Measurements from ENCODE around the gene PLEKHA4. TPM values are rescaled to one million over a fixed set of nuclear protein-coding genes. Genes with fewer than 3 reads are reported as not detected.

The PLEKHA4 gene
- total RNA-seq, 1 donor from 2014 or later: 8.5 TPM

DNA sequence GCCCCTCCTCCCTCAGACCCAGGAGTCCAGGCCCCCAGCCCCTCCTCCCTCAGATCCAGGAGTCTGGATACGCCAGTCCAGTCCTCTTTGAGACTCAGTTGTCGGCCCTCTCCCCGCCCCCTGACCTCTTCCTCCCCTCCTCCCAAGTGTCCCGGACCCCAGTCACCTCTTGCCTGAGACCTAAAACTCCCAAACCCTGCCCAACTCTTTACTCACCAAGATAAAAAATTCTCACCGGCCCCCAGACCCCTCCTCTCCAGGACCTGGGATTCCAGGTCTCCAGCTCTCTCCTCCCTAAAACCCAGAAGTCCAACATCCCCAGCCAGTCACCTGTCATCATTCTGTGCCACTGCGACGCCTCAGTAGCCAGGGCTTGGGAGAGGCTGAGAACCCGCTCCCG is 30.7 kb downstream of the PLEKHA4 start:
- Mint-ChIP-seq H3K9me3 (ENCODE audit: low read depth) (no peaks in the 10 kb centered on the region), H3K27ac (peak overlapping the region; percentile 93), H3K4me1 (ENCODE audit: low read depth) (peaks cover 16% of the 10 kb centered on the region), H3K36me3 (ENCODE audit: insufficient read depth) (peaks cover 3% of the 10 kb centered on the region), H3K27me3 (no peaks in the 10 kb centered on the region), H3K4me3 (ENCODE audit: low read depth) (peak overlapping the region; percentile 84)
- TF ChIP-seq, protein P1, sequence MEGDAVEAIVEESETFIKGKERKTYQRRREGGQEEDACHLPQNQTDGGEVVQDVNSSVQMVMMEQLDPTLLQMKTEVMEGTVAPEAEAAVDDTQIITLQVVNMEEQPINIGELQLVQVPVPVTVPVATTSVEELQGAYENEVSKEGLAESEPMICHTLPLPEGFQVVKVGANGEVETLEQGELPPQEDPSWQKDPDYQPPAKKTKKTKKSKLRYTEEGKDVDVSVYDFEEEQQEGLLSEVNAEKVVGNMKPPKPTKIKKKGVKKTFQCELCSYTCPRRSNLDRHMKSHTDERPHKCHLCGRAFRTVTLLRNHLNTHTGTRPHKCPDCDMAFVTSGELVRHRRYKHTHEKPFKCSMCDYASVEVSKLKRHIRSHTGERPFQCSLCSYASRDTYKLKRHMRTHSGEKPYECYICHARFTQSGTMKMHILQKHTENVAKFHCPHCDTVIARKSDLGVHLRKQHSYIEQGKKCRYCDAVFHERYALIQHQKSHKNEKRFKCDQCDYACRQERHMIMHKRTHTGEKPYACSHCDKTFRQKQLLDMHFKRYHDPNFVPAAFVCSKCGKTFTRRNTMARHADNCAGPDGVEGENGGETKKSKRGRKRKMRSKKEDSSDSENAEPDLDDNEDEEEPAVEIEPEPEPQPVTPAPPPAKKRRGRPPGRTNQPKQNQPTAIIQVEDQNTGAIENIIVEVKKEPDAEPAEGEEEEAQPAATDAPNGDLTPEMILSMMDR (IDR thresholded peaks at IDR 0.05; ENCODE audit: unreplicated experiment): no peak
- DNase-seq (ENCODE audit: low spot score, unreplicated experiment): no peak

DNA sequence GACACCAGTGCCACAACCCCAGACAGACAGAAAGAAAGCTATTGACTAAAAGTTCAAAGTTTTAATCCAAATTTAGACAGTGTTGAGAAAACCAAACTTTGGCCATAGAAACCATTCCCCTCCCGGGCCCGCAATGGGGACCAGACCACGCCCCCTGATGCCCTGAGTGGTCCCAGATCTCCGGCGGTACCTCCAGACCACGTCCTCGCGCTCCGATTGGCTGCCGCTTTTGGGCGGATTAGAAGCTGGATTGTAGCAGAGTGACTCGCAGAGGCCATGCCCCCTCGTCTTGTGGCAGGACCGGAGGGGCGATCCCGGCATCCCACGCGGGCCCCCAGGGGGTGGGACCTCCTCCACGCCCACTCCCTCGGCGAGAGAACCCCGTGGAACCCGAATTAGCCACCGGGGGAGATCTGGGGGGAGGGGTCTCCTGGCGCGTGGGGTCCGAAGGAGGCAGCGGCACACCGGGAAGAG is 31.3 kb downstream of the PLEKHA4 start:
- H3K27me3 Mint-ChIP-seq: no peaks in the 10 kb centered on the region
- peak overlapping the region; percentile 84 for H3K4me3 Mint-ChIP-seq (ENCODE audit: low read depth)
- TF ChIP-seq, protein P1 (IDR thresholded peaks at IDR 0.05; ENCODE audit: unreplicated experiment): no peak
- H3K9me3 Mint-ChIP-seq (ENCODE audit: low read depth): no peaks in the 10 kb centered on the region
- H3K27ac Mint-ChIP-seq: peak overlapping the region; percentile 98
- peaks cover 7% of the 10 kb centered on the region for H3K36me3 Mint-ChIP-seq (ENCODE audit: insufficient read depth)
- peak; percentile 74 for DNase-seq (ENCODE audit: low spot score, unreplicated experiment)
- H3K4me1 Mint-ChIP-seq (ENCODE audit: low read depth): peaks cover 15% of the 10 kb centered on the region

DNA sequence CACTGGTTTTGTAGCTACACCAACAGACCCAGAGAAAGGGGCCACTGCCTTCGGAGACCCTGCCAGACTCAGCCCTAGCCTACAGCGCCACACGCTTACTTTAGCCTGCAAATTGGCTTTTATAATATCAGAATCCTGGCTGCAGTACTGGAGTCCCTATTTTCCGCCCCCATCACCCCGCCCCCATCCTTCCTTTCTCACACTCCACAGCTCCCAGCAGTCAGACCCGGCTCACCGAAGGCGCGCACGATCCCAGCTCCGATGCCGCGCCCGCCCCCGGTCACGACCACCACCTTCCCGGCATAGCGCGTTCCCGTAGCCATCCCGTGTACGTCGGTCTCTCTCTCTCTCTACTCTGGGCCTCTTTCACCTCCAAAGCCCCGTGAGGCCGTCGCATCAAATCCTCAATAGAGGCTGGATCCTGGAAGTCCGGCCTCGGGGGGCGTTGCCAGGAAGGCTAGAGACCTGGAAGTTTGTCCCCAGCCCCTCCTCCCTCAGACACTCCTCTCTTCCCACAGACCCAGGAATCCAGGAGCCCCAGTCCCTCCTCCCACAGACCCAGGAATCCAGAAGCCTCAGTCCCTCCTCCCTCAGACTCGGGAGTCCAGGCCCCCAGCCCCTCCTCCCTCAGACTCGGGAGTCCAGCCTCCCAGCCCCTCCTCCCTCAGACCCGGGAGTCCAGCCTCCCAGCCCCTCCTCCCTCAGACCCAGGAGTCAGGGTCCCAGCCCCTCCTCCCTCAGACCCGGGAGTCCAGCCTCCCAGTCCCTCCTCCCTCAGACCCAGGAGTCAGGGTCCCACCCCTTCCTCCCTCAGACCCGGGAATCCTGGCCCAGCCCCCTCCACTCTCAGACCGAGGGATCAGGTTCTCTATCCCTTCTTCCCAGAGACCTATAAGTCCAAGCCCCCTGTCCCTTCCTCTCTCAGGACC is 32.1 kb downstream of the PLEKHA4 start, which contains the start of gene HSD17B14:
HSD17B14 (minus strand) TSS at position 403 of the 929 bp plus-strand sequence; CDS start at position 323, 80 bp downstream.
- no peaks in the 10 kb centered on the region for H3K9me3 Mint-ChIP-seq (ENCODE audit: low read depth)
- H3K4me3 Mint-ChIP-seq (ENCODE audit: low read depth): peak within 1 kb of the TSS; percentile 84
- peaks cover 15% of the 10 kb centered on the region for H3K4me1 Mint-ChIP-seq (ENCODE audit: low read depth)
- peak within 1 kb of the TSS; percentile 98 for H3K27ac Mint-ChIP-seq
- no peaks in the 10 kb centered on the region for H3K27me3 Mint-ChIP-seq
- TF ChIP-seq, protein P1 (IDR thresholded peaks at IDR 0.05; ENCODE audit: unreplicated experiment): peak; percentile 5
- peak; percentile 33 for DNase-seq (ENCODE audit: low spot score, unreplicated experiment)
- H3K36me3 Mint-ChIP-seq (ENCODE audit: insufficient read depth): peaks cover 9% of the 10 kb centered on the region

DNA sequence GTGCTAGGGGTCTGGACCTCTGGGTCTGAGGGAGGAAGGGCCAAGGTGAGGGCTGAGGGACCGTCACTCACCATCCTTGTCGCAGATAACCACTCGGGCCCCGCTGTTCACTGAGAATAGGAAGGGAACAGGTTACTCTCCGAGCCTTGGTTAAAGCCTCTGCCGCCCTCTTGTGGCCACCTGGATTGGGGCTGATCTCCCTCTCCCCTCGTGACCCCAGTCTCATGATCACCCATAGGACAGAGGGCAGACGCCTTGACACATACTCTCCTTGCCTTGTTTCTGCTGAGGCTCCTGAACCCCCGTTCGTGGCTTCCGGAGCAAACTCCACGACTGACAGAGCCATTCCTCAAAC is 32.7 kb downstream of the PLEKHA4 start:
- H3K4me3 Mint-ChIP-seq (ENCODE audit: low read depth): peak overlapping the region; percentile 84
- H3K27me3 Mint-ChIP-seq: no peaks in the 10 kb centered on the region
- peak overlapping the region; percentile 98 for H3K27ac Mint-ChIP-seq
- peaks cover 11% of the 10 kb centered on the region for H3K36me3 Mint-ChIP-seq (ENCODE audit: insufficient read depth)
- no peaks in the 10 kb centered on the region for H3K9me3 Mint-ChIP-seq (ENCODE audit: low read depth)
- TF ChIP-seq, protein P1 (IDR thresholded peaks at IDR 0.05; ENCODE audit: unreplicated experiment): peak; percentile 92
- DNase-seq (ENCODE audit: low spot score, unreplicated experiment): peak; percentile 88
- peaks cover 15% of the 10 kb centered on the region for H3K4me1 Mint-ChIP-seq (ENCODE audit: low read depth)

DNA sequence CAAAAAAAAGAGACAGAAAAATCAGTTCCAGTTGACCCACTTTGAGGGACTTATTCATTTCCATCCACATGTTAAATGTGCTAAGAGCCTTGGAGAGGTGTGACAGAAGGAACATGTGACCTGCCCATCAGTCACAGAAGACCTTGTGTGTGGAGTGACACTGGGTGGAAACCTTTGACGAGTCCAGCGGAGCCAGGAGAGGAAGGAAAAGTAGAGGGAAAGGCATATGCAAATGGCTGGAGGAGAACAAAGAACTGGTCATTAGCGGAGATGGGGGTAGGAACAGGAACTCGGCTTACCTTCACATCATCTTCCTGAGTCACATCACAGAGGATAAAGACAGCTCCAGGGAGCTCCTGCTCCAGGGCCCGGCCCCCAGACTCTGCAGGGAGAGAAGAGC is 34.4 kb downstream of the PLEKHA4 start:
- Mint-ChIP-seq H3K4me3 (ENCODE audit: low read depth) (no peak overlapping the region), H3K27ac (no peak overlapping the region)
- TF ChIP-seq, protein P1 (IDR thresholded peaks at IDR 0.05; ENCODE audit: unreplicated experiment): no peak

More for the DNA sequence above, 34.4 kb downstream of the PLEKHA4 start:
- DNase-seq (ENCODE audit: low spot score, unreplicated experiment): no peak
- no peaks in the 10 kb centered on the region for H3K27me3 Mint-ChIP-seq
- H3K36me3 Mint-ChIP-seq (ENCODE audit: insufficient read depth): peaks cover 11% of the 10 kb centered on the region
- no peaks in the 10 kb centered on the region for H3K9me3 Mint-ChIP-seq (ENCODE audit: low read depth)
- peaks cover 22% of the 10 kb centered on the region for H3K4me1 Mint-ChIP-seq (ENCODE audit: low read depth)

Data from progenitor cell of endocrine pancreas (in vitro differentiated cells).